H7 (cell line): ENCODE results near the gene SLC7A8. TPM values are rescaled to one million over a fixed set of nuclear protein-coding genes. Genes with fewer than 3 reads are reported as not detected.
"Not testable (repeated sequence)": the region's sequence is repeated elsewhere in the genome, so short reads cannot be mapped to it uniquely, and the experiment has no call there.

ENCODE experiments used
- DNase-seq: peaks from one replicate; pipeline ENCODE4 v3.0.0; 2012
- H3K27me3 ChIP-seq: 2 replicates; pipeline ENCODE4 v1.6.0; 2011; ENCODE audit warnings: mild to moderate bottlenecking, low read length; ENCODE audit not compliant: control insufficient read depth, insufficient read depth
- H3K36me3 ChIP-seq: replicated peaks from 2 replicates; pipeline ENCODE4 v1.5.1; 2011; ENCODE audit warnings: low read length; ENCODE audit not compliant: control insufficient read depth, insufficient read depth
- H3K4me3 ChIP-seq: 2 replicates; pipeline ENCODE4 v1.5.1; 2011; ENCODE audit warnings: low read depth, mild to moderate bottlenecking, control low read depth, low read length, moderate library complexity; ENCODE audit not compliant: insufficient read depth
- total RNA-seq: library from RNA; depleted of rRNA; stranded (reverse); fragments of >200 nt; shearing (Covaris generic); gene quantifications from 2 replicates; pipeline ENCODE4 v1.2.3, GENCODE V29; 2014

Gene SLC7A8
- total RNA-seq, 1 experiment from 2014 or later, result 66.7 TPM

- not testable (repeated sequence) for H3K36me3 ChIP-seq, H3K27me3 ChIP-seq, H3K4me3 ChIP-seq, DNase-seq
These were observed 13.0 kb upstream of the SLC7A8 start for GRCh38 chr14:23196487-23196886.

- DNase-seq, result no peak
- no peak overlapping the region for H3K4me3 ChIP-seq
- H3K27me3 ChIP-seq, result no peaks in the 10 kb centered on the region
- H3K36me3 ChIP-seq, result no peaks in the 10 kb centered on the region
These were observed 12.2 kb upstream of the SLC7A8 start for GRCh38 chr14:23195552-23196101.

GRCh38 chr14:23193432-23193831, 10.0 kb upstream of the SLC7A8 start:
- H3K27me3 ChIP-seq, result no peaks in the 10 kb centered on the region
- no peak overlapping the region for H3K4me3 ChIP-seq
- no peaks in the 10 kb centered on the region for H3K36me3 ChIP-seq
- DNase-seq, result no peak

GRCh38 chr14:23187925-23188324, 4.5 kb upstream of the SLC7A8 start:
- DNase-seq, result no peak
- Histone ChIP-seq H3K36me3 (no peaks in the 10 kb centered on the region), H3K27me3 (no peaks in the 10 kb centered on the region)

GRCh38 chr14:23186913-23187654, 3.6 kb upstream of the SLC7A8 start:
- DNase-seq, result peak; percentile 38
- Histone ChIP-seq H3K36me3 (no peaks in the 10 kb centered on the region), H3K27me3 (no peaks in the 10 kb centered on the region), H3K4me3 (no peak overlapping the region)

More at GRCh38 chr14:23187925-23188324, 4.5 kb upstream of the SLC7A8 start:
- no peak overlapping the region for H3K4me3 ChIP-seq

- no peak for DNase-seq
- H3K4me3 ChIP-seq, result no peak overlapping the region
- H3K27me3 ChIP-seq, result no peaks in the 10 kb centered on the region
- H3K36me3 ChIP-seq, result no peaks in the 10 kb centered on the region
These were observed 1.6 kb upstream of the SLC7A8 start for GRCh38 chr14:23185063-23185462.

- no peaks in the 10 kb centered on the region for H3K36me3 ChIP-seq
- peak overlapping the region; percentile 48 for H3K4me3 ChIP-seq
- DNase-seq, result no peak
These were observed 346 bp downstream of the SLC7A8 start for GRCh38 chr14:23183158-23183470.

GRCh38 chr14:23182372-23183157, 895 bp downstream of the SLC7A8 start:
- Histone ChIP-seq H3K36me3 (no peaks in the 10 kb centered on the region), H3K27me3 (no peaks in the 10 kb centered on the region), H3K4me3 (peak overlapping the region; percentile 48)
- peak; percentile 90 for DNase-seq

More at GRCh38 chr14:23183158-23183470, 346 bp downstream of the SLC7A8 start:
- H3K27me3 ChIP-seq, result no peaks in the 10 kb centered on the region

- DNase-seq, result peak; percentile 43
- no peaks in the 10 kb centered on the region for H3K36me3 ChIP-seq
- H3K4me3 ChIP-seq, result peak overlapping the region; percentile 48
- no peaks in the 10 kb centered on the region for H3K27me3 ChIP-seq
These were observed 1.5 kb downstream of the SLC7A8 start for GRCh38 chr14:23181946-23182345.

- Histone ChIP-seq H3K27me3 (no peaks in the 10 kb centered on the region), H3K36me3 (no peaks in the 10 kb centered on the region), H3K4me3 (peak overlapping the region; percentile 48)
- no peak for DNase-seq
These were observed 2.0 kb downstream of the SLC7A8 start for GRCh38 chr14:23181453-23181852.

GRCh38 chr14:23177181-23177580, 6.3 kb downstream of the SLC7A8 start:
- Histone ChIP-seq H3K36me3 (no peaks in the 10 kb centered on the region), H3K27me3 (no peaks in the 10 kb centered on the region), H3K4me3 (no peak overlapping the region)
- no peak for DNase-seq

- H3K4me3 ChIP-seq, result no peak overlapping the region
- no peak for DNase-seq
These were observed 7.6 kb downstream of the SLC7A8 start for GRCh38 chr14:23175823-23176222.

GRCh38 chr14:23174296-23175184, 8.9 kb downstream of the SLC7A8 start:
- Histone ChIP-seq H3K36me3 (no peaks in the 10 kb centered on the region), H3K4me3 (no peak overlapping the region), H3K27me3 (no peaks in the 10 kb centered on the region)
- DNase-seq, result no peak

More at GRCh38 chr14:23175823-23176222, 7.6 kb downstream of the SLC7A8 start:
- Histone ChIP-seq H3K27me3 (no peaks in the 10 kb centered on the region), H3K36me3 (no peaks in the 10 kb centered on the region)

- no peak overlapping the region for H3K4me3 ChIP-seq
- no peak for DNase-seq
- no peaks in the 10 kb centered on the region for H3K27me3 ChIP-seq
- no peaks in the 10 kb centered on the region for H3K36me3 ChIP-seq
These were observed 9.7 kb downstream of the SLC7A8 start for GRCh38 chr14:23173796-23174195.
